DOHH2 (cell line): ENCODE results near the gene METTL8.

Experiments used
- CTCF ChIP-seq: fragments of 200-600 bp; sonication (generic); IDR thresholded peaks from one replicate; pipeline ENCODE4 v1.5.1; 2014; ENCODE audit warnings: antibody characterized with exemption, mild to moderate bottlenecking, low read depth, low read length; ENCODE audit not compliant: poor library complexity, severe bottlenecking
- EZH2phosphoT487 ChIP-seq: fragments of 200-600 bp; sonication (generic); IDR thresholded peaks from 2 replicates; pipeline ENCODE4 v1.6.1; 2017; ENCODE audit warnings: borderline replicate concordance, mild to moderate bottlenecking, antibody characterized with exemption, low read length, moderate library complexity, mixed read lengths

GRCh38 chr2:171391532-171391931 is 42.3 kb downstream of the METTL8 start:
- TF ChIP-seq CTCF = no peak
- no peak for TF ChIP-seq EZH2phosphoT487
